HG03520 (cell line): ENCODE results near the gene C2CD4C.
"Not testable (repeated sequence)": the region's sequence is repeated elsewhere in the genome, so short reads cannot be mapped to it uniquely, and the experiment has no call there.

Source experiments
- ATAC-seq: cut with Tn5 transposase; IDR thresholded peaks from one replicate; pipeline ENCODE4 v1.9.1; 2021; ENCODE audit warnings: mild to moderate bottlenecking, moderate library complexity; ENCODE audit not compliant: unreplicated experiment

The C2CD4C gene

GRCh38 chr19:439167-439900 lies 30.4 kb upstream of the C2CD4C start:
- ATAC-seq: no peak

- no peak for ATAC-seq
Measured at GRCh38 chr19:438416-438958, 29.5 kb upstream of the C2CD4C start.

DNA sequence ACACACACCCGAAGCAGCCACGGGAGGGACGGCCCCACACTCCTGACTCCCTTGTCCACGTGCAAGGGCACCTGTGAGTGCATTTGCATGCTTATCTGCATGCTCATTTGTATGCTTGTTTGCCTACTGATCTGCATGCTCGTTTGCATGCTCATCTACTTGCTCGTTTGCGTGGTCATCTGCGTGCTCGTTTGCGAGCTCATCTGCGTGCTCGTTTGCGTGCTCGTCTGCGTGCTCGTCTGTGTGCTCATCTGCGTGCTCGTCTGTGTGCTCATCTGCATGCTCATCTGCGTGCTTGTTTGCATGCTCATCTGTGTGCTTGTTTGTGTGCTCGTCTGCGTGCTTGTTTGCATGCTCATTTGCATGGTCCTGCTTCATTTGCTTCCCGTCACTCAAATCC lies 28.1 kb upstream of the C2CD4C start:
- ATAC-seq: no peak

DNA sequence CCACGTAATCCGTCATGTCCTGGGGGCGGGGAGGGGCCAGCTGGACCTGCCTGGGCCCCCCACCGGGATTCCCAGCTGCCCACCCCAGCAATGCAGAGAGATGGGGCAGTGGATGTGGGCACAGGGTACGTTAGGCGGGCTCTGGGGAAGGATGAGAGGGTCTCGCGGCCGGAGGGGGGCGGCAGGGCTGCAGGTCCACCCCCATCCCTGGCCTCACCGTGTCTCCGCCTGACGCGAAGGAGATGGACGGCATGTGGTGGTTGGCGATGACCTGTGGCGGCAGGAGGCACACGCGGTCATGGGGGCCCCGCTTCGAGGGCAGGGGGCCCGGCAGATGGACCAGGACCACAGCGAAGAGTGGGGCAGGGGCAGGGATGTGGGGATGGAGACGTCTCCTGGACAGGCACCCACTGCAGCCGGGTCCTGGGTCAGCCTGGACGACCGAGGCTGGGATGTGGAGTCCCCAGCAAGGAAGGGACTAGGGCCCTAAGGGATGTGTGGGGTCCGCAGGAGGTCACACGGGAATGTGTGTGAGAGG lies 27.5 kb upstream of the C2CD4C start:
- no peak for ATAC-seq

DNA sequence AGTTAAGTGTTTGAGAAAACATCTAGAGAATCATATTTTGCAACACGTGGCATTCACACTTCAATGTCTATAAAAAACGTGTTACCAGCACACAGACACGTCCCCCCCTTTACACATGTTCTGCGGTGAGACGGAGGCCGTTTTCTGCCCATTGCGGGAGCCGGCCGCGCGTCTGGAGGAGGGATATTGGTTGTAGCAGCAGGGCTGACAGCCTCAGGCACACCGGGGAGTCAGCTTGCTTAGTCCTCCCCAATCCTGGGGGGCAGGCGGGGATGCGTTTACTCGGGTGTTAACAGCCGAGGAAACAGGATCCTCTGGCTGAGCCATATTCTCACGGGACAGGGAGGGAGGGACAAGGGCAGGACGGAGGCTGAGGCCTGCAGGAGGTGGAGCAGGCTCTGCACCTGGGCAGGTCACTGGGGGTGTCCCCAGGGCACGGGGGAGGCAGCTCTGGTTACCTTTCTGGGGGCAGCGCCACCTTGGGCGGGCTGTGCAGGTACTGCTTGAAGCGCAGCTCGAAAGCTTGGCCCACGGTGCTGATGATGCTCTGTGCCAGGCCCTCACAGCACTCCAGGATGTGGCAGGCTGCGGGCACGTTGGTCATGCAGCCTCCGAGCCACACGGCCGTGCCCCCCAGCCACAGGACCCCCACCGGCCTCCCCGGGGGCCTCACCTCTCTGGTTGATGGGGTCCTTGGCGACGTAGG lies 26.9 kb upstream of the C2CD4C start:
- ATAC-seq: no peak

DNA sequence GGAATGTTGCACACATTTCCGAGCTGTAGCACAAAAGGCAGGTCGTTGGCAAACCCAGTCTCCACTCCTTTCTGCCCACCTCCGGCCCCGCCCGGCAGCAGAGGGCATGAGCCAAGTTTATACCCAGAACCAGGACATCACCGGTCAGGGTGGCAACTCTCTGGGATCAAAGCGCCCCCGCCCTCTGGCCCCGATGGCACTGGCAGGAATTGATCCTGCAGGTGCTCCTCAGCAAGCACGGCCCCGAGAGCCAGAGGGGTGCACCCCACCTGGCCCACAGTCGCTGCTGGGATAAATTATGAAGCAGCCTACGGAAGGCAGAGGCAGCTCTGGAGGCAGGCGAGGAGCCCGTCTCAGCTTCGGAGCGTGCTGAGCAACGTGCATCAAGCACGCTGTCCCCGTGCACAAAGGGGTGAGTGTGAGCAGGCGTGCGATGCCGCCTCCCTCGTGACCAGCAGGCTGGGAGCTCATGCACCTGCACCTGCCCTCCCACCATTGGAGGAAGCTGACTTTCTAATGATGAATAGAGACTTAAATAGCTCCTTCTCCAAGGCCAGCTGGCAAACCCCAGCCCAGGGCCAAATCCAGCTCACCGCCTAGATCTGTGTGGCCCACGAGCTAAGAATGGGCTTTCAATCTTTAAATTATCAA lies 26.2 kb upstream of the C2CD4C start:
- no peak for ATAC-seq

GRCh38 chr19:434152-434960 lies 25.4 kb upstream of the C2CD4C start:
- no peak for ATAC-seq

GRCh38 chr19:430701-431100 lies 21.8 kb upstream of the C2CD4C start:
- ATAC-seq: no peak

- ATAC-seq: no peak
Measured at GRCh38 chr19:428149-428548, 19.2 kb upstream of the C2CD4C start.

GRCh38 chr19:427675-428074 lies 18.7 kb upstream of the C2CD4C start:
- ATAC-seq: not testable (repeated sequence)

GRCh38 chr19:426725-427445 lies 17.9 kb upstream of the C2CD4C start:
- ATAC-seq: no peak

- no peak for ATAC-seq
Measured at GRCh38 chr19:425056-425455, 16.1 kb upstream of the C2CD4C start.

- ATAC-seq: no peak
Measured at GRCh38 chr19:424546-424945, 15.6 kb upstream of the C2CD4C start.

DNA sequence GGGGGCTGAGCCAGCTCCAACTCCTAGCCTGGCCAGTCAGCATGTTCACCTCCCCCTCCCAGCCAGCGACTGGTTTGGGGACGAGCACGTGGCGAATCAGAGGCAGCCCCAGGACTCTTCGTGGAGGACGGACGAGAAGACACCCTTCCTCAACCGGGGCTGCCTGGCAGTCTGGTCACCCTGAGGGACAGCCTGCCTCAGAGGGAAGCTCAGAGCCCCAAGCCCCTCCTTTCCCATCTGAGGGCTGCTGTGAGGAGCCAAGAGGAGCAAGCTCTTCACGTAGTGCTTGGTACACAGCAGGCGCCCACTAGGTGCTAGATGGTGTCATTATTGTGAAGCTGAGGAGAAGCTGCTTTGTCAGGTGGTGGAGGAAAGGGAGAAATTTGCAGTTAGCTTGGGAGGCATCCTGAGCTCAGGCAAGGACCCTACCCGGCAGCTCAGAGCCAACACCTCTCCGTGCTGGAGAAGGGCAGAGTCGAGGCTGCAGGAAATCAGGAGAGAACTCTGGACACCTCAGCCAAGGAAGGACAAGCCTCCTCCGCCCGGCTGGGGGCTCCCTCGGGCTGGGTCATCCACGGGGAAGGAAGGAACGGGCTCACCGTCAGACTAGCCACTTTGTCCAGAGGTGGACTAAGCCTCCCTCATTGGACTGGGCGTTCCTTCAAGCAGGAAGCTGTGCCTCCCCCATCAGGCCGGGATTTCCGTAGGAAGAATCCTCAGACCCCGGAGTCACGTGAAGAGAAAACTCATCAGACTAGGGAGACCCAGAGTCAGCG lies 14.9 kb upstream of the C2CD4C start:
- no peak for ATAC-seq

DNA sequence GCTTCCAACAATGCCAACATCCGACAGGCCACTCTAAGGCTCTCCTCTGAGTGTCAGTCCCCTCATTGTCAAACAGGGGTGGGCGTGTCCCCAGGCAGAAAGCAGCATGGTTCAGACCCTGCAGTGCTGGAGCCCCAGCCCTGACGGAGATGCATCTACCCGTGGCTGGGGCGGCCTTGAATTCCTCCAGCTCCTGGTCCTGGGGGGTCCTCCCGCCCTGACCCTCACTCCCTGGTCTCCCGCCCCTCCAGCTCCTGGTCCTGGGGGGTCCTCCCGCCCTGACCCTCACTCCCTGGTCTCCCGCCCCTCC lies 13.9 kb upstream of the C2CD4C start:
- ATAC-seq: not testable (repeated sequence)

- no peak for ATAC-seq
Measured at GRCh38 chr19:422213-422916, 13.4 kb upstream of the C2CD4C start.

DNA sequence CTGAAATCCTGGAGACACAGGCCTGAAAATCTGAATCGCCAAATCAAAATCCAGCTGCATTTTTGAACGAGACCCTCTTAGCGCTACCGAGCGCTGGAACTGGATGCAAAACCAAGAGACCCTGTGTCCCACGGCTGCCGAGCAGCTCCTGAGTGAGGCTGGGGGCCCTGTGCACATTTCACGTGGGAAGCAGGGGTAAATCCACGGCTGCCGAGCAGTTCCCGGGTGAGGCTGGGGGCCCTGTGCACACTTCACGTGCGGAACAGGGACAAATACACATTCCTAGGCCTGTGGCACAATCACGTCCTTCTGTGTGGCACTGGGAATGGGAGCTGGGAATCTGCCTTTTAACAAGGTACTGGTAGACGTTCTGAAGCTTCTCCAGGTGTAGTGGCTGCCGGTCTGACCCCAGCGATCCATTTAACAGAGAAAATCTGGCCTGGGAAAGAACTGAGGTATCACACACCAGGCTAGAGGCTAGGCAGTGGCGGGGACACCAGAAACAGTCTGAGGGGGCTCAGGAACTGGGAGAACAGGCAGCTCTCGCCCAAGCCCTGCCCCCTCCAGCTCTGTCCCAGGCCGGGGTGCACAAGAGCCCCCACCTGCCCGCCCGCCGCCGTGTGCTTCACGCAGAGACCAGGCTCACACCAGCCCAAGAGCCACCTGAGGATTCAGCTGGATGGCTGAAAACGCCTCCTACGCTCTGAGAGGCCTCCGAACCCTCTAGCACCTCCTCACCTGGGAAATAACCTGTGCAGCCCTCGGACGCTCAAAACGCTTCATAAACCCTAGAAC lies 11.0 kb upstream of the C2CD4C start:
- ATAC-seq: no peak
